GM23248 (cell line): ENCODE measurements around the gene EID1. TPM values are rescaled to one million over a fixed set of nuclear protein-coding genes. Genes with fewer than 3 reads are reported as not detected.
A peak's percentile ranks its signal among the peaks of the same experiment; 100 is the strongest.

Experiments used
- DNase-seq: peaks from one replicate; pipeline ENCODE4 v3.0.0-alpha.2; 2015
- H2AFZ ChIP-seq: fragments of 200-600 bp; sonication (generic); 2 replicates; pipeline ENCODE4 v1.6.1; 2016; ENCODE audit warnings: antibody characterized with exemption
- H3F3A ChIP-seq: fragments of 200-600 bp; sonication (generic); 2 replicates; pipeline ENCODE4 v1.6.1; 2016; ENCODE audit warnings: mild to moderate bottlenecking, antibody characterized with exemption, mixed run types; ENCODE audit not compliant: insufficient read depth
- H3K27ac ChIP-seq: fragments of 200-600 bp; sonication (generic); 2 replicates; pipeline ENCODE4 v1.5.1; 2016; ENCODE audit warnings: mild to moderate bottlenecking
- H3K27me3 ChIP-seq: fragments of 200-600 bp; sonication (generic); replicated peaks from 2 replicates; pipeline ENCODE4 v1.6.1; 2016; ENCODE audit warnings: mild to moderate bottlenecking; ENCODE audit not compliant: insufficient read depth
- H3K36me3 ChIP-seq: fragments of 200-600 bp; sonication (generic); 2 replicates; pipeline ENCODE4 v1.6.1; 2016; ENCODE audit warnings: low read depth, mild to moderate bottlenecking
- H3K4me1 ChIP-seq: fragments of 200-600 bp; sonication (generic); 2 replicates; pipeline ENCODE4 v1.6.1; 2016; ENCODE audit warnings: mild to moderate bottlenecking; ENCODE audit not compliant: insufficient read depth
- H3K4me2 ChIP-seq: fragments of 200-600 bp; sonication (generic); one replicate; pipeline ENCODE4 v1.6.1; 2016; ENCODE audit warnings: mild to moderate bottlenecking; ENCODE audit not compliant: unreplicated experiment
- H3K4me3 ChIP-seq: fragments of 200-600 bp; sonication (generic); 2 replicates; pipeline ENCODE4 v1.5.1; 2016; ENCODE audit warnings: mild to moderate bottlenecking
- H3K79me2 ChIP-seq: fragments of 200-600 bp; sonication (generic); 2 replicates; pipeline ENCODE4 v1.6.1; 2016; ENCODE audit warnings: mild to moderate bottlenecking; ENCODE audit not compliant: insufficient read depth
- H3K9ac ChIP-seq: fragments of 200-600 bp; sonication (generic); 2 replicates; pipeline ENCODE4 v1.6.1; 2016; ENCODE audit warnings: mild to moderate bottlenecking
- H3K9me2 ChIP-seq: fragments of 200-600 bp; sonication (generic); 2 replicates; pipeline ENCODE4 v1.6.1; 2016; ENCODE audit warnings: mixed run types, mild to moderate bottlenecking, moderate library complexity; ENCODE audit not compliant: insufficient read depth
- H3K9me3 ChIP-seq: fragments of 200-600 bp; sonication (generic); one replicate; pipeline ENCODE4 v1.6.1; 2017; ENCODE audit warnings: low read depth
- H4K20me1 ChIP-seq: fragments of 200-600 bp; sonication (generic); 2 replicates; pipeline ENCODE4 v1.6.0; 2016; ENCODE audit not compliant: insufficient read depth
- EZH2 ChIP-seq: fragments of 200-600 bp; sonication (generic); IDR thresholded peaks from 2 replicates; pipeline ENCODE4 v1.6.1; 2018; ENCODE audit warnings: antibody characterized with exemption, mild to moderate bottlenecking; ENCODE audit not compliant: insufficient read depth, poor library complexity, severe bottlenecking
- EZH2phosphoT487 ChIP-seq: fragments of 200-600 bp; sonication (generic); IDR thresholded peaks from 2 replicates; pipeline ENCODE4 v1.6.1; 2018; ENCODE audit warnings: antibody characterized with exemption, moderate library complexity, mild to moderate bottlenecking, low read depth; ENCODE audit not compliant: insufficient read depth
- WGBS, 2 experiments: methylation state at CpG; one replicate each; pipeline ENCODE4 v1.1.6; 2015 to 2017; ENCODE audit warnings: low lambda C conversion rate in 2 of 2, low coverage in 1 of 2; ENCODE audit errors: missing lambda C conversion rate in 2 of 2; 5-methylcytosine and 5-hydroxymethylcytosine counted together
- in situ Hi-C: fragments of 300-500 bp; cut with MboI; formaldehyde crosslinking; loops from 2 replicates; pipeline ENCODE4 v1.15.0; 2020
- polyA plus RNA-seq: library from polyadenylated mRNA; unstranded; fragments of >200 nt; fragmentation: Nextera tagmentation; extraction: Ambion mirVana; gene quantifications from 2 replicates; pipeline ENCODE4 v1.2.1, GENCODE V29; 2016
- total RNA-seq: library from RNA; depleted of rRNA; stranded (reverse); fragments of >200 nt; shearing (Covaris generic); gene quantifications from 2 replicates; pipeline ENCODE4 v1.2.3, GENCODE V29; 2014

Gene EID1
- total and polyA plus RNA-seq, 2 experiments from 2014 or later = 281 to 380 TPM

GRCh38 chr15:48915861-48916260, 37.9 kb downstream of the EID1 start:
- H3K4me3 ChIP-seq = no peak overlapping the region
- in situ Hi-C loops = no loop called here
- H3K9me2 ChIP-seq = no peaks in the 10 kb centered on the region
- H3K4me2 ChIP-seq = no peak overlapping the region
- no peak overlapping the region for H2AFZ ChIP-seq
- H3K79me2 ChIP-seq = no peaks in the 10 kb centered on the region
- no peaks in the 10 kb centered on the region for H3K4me1 ChIP-seq
- DNase-seq = no peak
- TF ChIP-seq EZH2phosphoT487 (no peak), EZH2 (no peak)
- H3K36me3 ChIP-seq = no peaks in the 10 kb centered on the region
- WGBS, 2 experiments = 58 to 69% methylated on average over 3 of the region's 3 CpGs
- no peaks in the 10 kb centered on the region for H3K27me3 ChIP-seq
- no peaks in the 10 kb centered on the region for H3F3A ChIP-seq
- H3K27ac ChIP-seq = no peak overlapping the region
- H3K9me3 ChIP-seq = no peaks in the 10 kb centered on the region
- no peaks in the 10 kb centered on the region for H4K20me1 ChIP-seq
- H3K9ac ChIP-seq = no peak overlapping the region

DNA sequence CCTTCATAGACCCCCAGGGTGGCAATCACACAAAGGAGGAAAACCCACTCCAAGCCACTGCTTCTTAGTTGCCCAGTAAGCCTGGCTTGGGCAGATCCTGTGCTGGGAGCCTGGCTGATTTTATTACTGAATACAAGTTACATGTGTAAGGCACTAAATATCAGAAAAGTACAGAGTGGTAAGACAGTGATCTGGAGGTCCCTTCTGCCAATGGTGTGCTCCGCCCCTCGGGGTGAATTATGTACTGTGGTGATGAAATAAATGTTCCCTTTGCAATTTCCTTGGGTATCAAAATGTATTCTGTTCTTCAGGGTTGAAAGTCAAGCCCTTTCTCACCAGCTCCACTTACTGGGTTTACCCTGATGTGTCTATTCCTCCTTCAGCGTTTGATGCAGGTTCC, 38.8 kb downstream of the EID1 start:
- Histone ChIP-seq H3K9me2 (no peaks in the 10 kb centered on the region), H3F3A (no peaks in the 10 kb centered on the region), H3K9me3 (no peaks in the 10 kb centered on the region), H3K4me2 (no peak overlapping the region), H3K4me1 (no peaks in the 10 kb centered on the region), H3K4me3 (no peak overlapping the region), H4K20me1 (no peaks in the 10 kb centered on the region), H3K27ac (no peak overlapping the region), H3K9ac (no peak overlapping the region), H3K79me2 (no peaks in the 10 kb centered on the region), H3K27me3 (no peaks in the 10 kb centered on the region), H2AFZ (no peak overlapping the region), H3K36me3 (no peaks in the 10 kb centered on the region)
- 22 to 31% methylated on average over 3 of the region's 3 CpGs for WGBS, 2 experiments
- no peak for DNase-seq
- TF ChIP-seq EZH2phosphoT487 = no peak
- no peak for TF ChIP-seq EZH2
- in situ Hi-C loops = no loop called here

- Histone ChIP-seq H3K4me3 (no peak overlapping the region), H3K27me3 (no peaks in the 10 kb centered on the region), H3K4me1 (0 out of 2 replicates have a peak, but pooled peaks cover 9% of the 10 kb centered on the region), H3K36me3 (no peaks in the 10 kb centered on the region), H2AFZ (no peak overlapping the region), H3K27ac (no peak overlapping the region), H3K9me3 (no peaks in the 10 kb centered on the region), H3K9ac (no peak overlapping the region), H4K20me1 (no peaks in the 10 kb centered on the region), H3K9me2 (no peaks in the 10 kb centered on the region), H3F3A (peaks cover 12% of the 10 kb centered on the region), H3K4me2 (no peak overlapping the region), H3K79me2 (no peaks in the 10 kb centered on the region)
- in situ Hi-C loops = no loop called here
- 95 to 96% methylated on average over 2 of the region's 2 CpGs for WGBS, 2 experiments
- no peak for DNase-seq
- no peak for TF ChIP-seq EZH2
- TF ChIP-seq EZH2phosphoT487 = no peak
Measured at GRCh38 chr15:48922046-48922445, 44.1 kb downstream of the EID1 start.

GRCh38 chr15:48924528-48925393, 46.8 kb downstream of the EID1 start:
- no peaks in the 10 kb centered on the region for H3K9me2 ChIP-seq
- H3K4me3 ChIP-seq = no peak overlapping the region
- DNase-seq = peak; percentile 53
- WGBS, 2 experiments = 64 to 72% methylated on average over 5 of the region's 5 CpGs
- no peaks in the 10 kb centered on the region for H3K36me3 ChIP-seq
- H2AFZ ChIP-seq = no peak overlapping the region
- H4K20me1 ChIP-seq = no peaks in the 10 kb centered on the region
- H3K4me2 ChIP-seq = no peak overlapping the region
- TF ChIP-seq EZH2phosphoT487 (no peak), EZH2 (no peak)
- H3F3A ChIP-seq = peaks cover 22% of the 10 kb centered on the region
- no peak overlapping the region for H3K9ac ChIP-seq
- H3K27me3 ChIP-seq = no peaks in the 10 kb centered on the region
- H3K79me2 ChIP-seq = no peaks in the 10 kb centered on the region
- H3K27ac ChIP-seq = peak overlapping the region; percentile 47; the same call in 1 of the 2 replicates
- in situ Hi-C loops = no loop called here
- no peaks in the 10 kb centered on the region for H3K9me3 ChIP-seq
- H3K4me1 ChIP-seq = peaks cover 19% of the 10 kb centered on the region; the same call in 1 of the 2 replicates
